GM18517 (cell line): Measurements from ENCODE around the gene CATSPER1.
A peak's percentile ranks its signal among the peaks of the same experiment; 100 is the strongest.
"Not testable (repeated sequence)": the region's sequence is repeated elsewhere in the genome, so short reads cannot be mapped to it uniquely, and the experiment has no call there.

ENCODE experiments used
- ATAC-seq: cut with Tn5 transposase; IDR thresholded peaks from one replicate; pipeline ENCODE4 v1.9.1; 2021; ENCODE audit warnings: mild to moderate bottlenecking, moderate library complexity; ENCODE audit not compliant: unreplicated experiment

Gene CATSPER1

DNA sequence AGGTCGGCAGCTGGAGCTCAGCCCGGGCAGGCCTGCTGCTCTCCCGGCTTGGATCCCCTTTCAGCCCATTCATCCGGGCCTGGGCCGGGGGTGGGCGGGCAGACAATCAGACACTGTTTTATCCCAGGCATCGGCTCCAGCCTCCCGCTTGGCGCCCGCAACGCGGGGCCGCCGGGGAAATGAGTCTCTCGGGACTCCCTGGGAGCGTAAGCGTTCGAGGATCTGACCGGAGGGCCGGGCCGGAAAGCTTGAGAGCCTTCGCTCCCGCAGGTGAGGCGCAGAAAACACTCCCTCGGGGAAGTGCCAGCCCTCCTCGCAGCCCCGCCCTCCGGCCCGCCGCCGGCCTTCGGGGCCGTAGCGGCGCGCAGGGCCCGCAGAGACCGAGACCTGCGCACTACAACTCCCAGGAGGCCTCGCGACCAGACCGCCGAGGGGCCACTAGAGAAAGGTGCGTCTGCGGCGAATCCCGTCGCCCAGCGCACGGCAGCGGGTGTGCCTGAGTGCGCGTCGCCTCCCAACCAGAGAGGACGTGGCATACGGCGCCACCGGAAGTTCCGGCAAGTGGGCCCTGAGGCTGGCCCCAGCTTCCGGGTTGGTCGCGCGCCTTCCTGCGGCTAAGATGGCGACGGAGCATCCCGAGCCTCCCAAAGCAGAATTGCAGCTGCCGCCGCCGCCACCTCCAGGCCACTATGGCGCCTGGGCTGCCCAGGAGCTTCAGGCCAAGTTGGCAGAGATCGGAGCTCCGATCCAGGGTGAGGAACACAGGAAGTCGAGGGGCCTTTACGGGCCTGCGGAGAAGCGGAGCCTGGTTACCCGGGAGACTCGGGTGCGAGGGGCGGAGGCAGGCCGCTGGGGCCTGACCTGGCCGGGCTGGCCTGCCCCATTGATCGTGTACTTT is 25.7 kb upstream of the CATSPER1 start, which contains the start of gene SF3B2:
Gene SF3B2, plus strand, starts transcription at position 599 of the 898 bp plus-strand sequence. Its CDS starts 21 bp downstream, at position 620.
- ATAC-seq = peak; percentile 91

DNA sequence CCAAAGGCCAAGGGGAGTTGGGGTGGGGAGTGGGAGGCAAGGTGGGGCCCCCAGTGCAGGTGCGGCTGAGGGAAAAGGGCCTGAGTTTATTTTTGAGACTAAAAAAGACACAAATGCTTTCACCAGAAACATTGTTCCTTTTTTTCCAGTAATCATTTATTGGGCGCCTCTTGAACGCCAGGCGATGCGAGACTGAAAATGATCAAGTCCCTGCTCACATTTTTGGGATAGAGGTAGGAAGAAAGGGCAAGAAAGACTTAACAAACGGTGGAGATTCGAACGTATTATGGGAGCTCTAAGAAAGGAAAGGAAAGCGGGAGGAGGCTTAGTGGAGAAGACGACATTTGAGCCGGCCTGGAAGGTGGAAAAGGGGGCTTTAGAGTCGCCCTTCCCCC is 25.1 kb upstream of the CATSPER1 start:
- no peak for ATAC-seq

DNA sequence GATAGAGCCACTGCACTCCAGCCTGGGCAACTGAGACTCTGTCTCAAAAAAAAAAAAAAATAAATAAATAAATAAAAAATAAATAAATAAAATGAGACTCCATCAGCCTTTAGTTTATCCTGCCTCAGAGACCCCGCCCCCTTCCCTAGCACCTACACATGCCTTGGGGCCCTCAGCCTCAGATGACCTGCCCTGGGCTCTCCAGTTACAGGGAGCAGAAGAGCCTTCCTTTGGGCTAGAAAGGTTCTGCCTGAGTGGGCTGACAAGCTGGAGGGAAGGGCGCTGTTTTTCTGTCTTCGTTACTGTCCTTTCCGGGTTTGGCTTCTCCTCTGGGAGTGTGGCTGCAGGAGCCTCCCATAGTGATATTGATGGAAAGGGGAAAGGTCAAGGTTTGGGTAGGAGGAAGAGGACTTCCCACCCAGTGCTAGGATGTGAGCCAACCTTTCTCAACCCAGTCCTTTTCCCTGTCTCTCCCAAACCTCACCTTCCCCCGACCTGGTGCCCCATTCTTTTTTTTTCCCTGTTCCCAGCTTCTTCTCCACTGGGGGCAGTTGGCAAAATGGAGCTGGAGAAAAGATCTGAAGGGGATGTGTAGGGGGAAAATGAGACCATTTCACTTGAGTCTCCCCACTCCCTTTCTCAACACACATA is 24.4 kb upstream of the CATSPER1 start:
- ATAC-seq = no peak

DNA sequence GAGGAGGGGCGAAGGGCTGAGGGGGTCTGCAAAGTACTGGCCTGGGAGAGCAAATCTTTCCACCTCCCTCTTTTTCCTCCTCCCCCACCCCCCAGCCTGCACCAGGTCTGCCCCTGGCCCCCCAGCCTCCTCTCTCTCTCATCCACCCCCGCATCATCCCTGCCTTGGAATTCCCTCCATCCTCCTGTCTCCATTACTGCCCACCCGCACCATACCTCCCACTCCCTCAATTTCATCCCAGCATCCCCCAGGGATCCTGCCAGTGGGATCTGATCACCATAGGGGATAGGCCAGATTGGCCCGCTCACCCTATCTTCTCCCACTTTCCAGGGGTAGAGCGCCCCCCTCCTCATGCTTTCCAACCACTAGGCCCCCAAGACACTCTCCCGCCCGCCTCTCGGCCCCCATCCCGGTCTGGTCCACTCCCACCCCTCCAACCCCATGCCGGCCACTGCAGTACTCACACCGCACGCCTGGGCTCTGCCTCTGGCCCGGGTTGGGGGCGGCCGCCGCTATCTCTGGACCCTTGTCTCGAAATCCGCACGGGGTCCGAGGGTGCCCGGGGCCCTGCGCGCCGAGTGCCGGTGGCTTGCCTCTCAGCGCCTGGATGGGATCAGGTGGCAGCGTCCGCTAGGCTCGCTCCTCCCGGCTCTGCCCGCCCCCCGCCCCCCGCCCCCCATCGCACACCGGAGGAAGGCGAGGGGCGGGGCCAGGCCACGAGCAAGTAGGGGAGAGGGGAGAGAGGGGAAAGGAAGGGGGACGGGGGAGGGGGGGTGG is 22.5 kb upstream of the CATSPER1 start, which contains the start of gene GAL3ST3:
Gene GAL3ST3, minus strand, starts transcription at position 615 of the 777 bp plus-strand sequence. CDS start 3,746 bp downstream, outside the sequence.
- no peak for ATAC-seq

DNA sequence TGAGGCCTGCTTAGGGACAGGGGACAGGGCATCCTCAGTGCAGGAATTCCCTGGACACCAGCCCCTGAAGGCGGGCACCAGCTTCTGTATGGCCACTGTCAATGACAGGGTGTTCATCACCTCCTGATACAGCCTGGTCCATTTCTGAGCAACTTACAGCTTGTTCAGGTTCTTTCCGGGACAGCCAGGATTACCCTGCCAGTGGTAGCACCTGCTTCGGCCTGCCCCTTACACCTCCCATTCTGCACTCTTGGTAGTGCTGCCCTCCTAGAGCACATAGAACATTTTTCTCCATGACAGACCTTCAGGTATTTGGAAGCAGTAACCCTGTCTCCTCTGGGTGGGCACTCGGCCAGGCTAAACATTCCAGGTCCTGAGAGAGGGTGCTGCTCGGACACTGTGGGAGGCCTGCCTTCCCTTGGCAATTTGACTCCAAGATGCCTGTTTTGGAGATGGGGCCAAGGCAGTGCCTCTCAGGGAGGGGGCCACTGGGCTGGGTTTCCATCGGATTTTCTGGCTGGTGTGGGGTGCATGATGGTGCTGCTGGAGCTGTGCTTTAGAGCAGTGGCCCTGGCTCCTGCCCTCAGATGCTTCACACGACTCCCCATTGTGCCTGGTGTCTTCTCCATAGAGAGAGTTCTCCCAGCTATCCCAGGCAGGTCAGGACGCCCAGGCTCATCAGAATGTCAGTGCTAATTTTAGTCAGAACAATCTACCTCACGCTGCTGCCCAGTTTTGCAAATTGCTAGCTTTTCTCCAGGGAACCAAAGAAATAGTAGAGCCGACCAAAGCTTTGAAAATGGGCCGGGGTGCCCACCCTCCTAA is 21.5 kb upstream of the CATSPER1 start:
- ATAC-seq = no peak

DNA sequence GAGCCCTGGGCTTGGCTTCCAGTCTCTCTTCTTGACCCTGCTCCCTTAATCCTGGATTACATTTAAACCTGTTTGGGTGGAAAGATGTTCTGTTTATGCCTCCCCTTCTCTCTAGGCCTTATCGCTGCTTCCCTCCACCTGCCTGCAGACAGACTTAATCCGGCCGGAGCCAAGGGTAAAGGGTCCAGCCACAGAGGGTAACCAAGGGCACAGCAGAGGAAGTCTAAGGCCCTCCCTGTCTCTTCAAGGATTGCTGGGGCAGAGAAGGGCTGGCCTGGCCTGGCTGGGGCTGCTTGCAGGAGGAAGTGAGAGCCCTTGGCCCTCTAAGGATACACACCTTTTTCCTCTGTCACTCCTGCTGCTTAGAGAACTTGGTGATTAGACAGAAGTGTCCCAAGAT is 20.6 kb upstream of the CATSPER1 start:
- no peak for ATAC-seq

DNA sequence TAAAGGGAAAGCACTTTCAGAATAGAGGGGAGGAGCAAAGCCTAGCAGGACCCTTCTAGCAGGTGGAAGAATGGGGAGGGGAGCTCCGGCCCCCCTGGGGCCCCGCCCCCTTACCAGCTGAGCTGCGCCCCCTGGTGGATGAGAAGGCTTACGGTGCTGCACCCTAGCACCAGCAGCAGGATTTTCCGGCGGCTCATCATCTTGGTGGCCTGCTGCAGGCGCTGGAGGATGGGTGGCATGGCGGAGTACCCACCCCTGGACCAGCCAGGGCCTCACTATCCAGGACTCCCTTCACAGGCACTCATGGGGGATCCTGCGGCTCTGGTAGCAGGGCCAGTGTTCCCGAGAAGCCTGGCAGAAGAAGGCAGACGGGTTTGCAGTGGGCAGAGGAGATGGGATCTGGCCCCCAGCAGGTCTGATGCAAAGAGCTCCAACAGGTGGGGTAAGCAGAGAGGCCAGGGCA is 18.9 kb upstream of the CATSPER1 start:
- no peak for ATAC-seq

DNA sequence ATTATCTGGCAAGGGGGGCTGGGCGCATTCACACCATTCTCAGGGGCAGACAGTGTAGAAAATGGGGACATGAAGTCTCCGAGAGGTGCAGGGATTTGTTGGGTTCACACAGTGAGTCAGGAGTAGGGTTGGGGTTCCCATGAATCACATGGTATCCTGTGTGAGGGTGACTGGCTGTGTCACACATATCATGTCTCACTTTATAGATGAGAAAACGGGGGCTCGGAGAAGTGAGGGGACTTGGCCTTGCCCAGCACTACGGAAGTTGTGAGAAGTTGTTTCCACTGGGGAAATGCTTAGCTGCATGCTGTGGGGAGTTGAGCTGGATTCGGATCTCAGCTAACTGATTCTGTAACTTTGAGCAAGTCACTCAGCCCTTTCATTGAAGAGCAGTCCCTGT is 18.5 kb upstream of the CATSPER1 start:
- ATAC-seq = no peak

DNA sequence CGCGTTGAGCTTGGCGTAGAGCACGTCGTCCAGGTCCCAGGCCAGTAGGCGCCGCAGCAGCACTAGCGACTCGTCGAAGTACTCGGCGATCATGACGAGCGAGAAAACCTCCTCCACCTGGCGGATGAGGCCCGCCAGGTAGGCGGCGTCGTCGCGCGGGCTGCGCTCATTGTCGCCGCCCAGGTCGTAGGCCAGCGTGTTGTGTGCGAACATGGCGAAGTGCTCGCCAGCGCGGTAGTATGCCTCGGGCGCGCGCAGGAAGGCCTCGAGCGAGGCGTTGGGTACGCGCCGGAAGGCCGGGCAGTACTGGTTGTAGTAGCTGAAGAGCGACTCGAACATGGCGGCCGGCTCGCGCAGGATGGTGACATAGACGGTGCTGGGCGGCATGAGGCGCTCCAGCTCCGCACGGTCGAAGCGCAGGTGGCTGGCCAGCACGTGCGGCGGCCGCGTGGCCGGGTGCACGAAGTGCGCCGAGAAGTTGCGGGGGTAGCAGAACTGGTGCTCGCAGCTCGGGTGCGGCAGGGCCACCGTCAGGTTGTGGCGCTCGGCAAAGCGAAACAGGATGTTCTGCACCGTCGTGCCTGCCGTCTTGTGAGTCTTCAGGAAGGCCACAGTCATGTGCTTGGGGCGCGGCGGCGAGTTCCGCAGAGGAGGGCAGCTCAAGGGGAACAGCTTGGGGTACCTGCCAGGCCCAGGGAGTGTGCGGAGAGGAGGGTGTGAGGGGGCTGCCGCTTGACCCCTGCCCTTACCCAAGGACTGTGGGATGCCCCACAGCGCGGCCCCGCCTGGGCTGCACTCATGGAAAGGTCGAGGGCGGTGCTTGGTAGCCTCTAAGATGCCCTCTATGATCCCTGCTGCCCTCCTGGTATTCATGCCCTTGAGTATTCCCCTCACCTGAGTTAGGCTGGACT is 17.0 kb upstream of the CATSPER1 start:
- no peak for ATAC-seq

DNA sequence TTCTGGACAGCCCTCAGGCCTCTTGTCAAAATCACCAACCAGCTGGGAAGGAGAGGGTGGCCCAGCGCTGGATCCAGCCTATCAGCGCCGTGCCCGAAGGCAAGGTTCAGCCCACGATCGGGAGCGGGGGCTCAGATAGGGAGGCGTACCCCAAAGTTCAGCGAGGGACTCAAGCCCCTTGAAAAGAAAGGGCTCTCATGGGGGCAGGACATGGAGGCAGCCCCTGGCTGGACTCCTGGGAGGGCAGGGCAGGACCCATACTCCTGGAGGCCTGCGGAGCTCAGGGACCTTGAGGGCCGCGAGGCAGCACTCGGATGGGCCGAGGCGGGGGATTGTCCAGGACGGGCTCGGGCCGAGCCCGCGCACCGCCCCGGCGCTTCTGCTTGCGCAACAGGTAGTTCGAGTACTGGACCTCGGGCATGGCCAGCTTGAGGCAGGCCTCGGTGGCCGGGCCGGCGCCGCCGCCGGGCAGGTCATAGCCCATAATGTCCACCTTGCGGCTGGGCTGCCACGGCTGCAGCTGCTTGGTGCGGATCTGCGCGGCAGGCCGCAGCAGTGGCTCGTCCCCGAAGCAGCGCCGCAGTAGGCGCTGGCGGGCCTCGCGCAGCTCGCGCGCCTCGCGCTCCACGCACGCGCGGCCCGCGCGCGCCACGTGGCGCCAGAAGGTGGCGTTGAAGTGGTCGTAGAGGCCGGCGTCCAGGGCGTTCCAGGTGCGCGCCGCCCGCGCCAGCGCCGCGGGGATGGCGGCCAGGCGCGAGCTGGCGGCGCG is 16.1 kb upstream of the CATSPER1 start:
- no peak for ATAC-seq

DNA sequence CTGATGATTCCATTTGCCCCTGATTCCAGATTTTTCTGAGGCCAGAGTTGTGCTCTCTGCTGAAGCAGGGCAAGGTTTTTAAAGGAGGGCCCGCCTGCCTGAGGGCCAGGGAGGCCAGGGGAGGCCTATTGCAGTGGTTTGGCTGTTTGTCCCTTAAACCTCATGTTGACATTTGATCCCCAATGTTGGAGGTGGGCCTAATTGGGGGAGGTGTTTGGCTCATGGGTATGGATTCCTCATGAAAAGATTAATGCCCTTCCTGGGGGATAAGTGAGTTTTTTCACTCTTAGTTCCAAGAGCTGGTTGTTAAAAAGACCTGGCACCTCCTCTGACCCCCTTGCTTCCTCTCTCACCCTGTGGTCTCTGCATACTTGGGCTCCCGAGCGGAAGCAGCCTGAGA is 13.5 kb upstream of the CATSPER1 start:
- no peak for ATAC-seq

DNA sequence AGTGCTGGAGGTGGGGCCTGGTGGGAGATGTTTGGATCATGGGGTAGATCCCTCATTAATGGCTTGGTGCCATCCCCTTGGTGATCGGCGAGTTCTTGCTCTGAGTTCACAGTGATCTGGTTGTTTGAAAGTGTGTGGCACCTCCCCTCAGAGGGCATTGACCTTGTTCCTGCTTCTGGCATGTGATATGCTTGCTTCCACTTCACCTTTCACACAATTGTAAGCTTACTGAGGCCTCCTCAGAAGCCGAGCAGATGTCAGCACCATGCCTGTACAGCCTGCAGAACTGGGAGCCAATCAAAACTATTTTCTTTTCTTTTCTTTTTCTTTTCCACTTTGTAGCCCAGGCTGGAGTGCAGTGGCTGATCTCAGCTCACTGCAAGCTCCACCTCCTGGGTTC is 11.0 kb upstream of the CATSPER1 start:
- no peak for ATAC-seq

DNA sequence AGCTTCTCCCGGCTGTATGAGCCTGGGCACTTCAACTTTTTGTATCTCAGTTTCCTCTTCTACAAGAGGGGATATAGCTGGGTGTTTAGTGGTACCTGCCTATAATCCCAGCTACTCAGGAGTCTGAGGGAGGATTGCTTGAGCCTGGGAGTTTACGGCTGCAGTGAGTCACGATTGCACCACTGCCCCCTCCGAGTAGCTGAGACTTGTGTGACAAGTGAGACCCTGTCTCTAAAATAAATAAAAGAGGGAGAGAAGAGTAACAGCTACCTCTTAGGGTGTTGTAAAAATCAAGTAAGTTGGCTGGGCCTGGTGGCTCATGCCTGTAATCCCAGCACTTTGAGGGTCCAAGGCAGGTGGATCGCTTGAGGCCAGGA is 10.0 kb upstream of the CATSPER1 start:
- ATAC-seq = no peak

DNA sequence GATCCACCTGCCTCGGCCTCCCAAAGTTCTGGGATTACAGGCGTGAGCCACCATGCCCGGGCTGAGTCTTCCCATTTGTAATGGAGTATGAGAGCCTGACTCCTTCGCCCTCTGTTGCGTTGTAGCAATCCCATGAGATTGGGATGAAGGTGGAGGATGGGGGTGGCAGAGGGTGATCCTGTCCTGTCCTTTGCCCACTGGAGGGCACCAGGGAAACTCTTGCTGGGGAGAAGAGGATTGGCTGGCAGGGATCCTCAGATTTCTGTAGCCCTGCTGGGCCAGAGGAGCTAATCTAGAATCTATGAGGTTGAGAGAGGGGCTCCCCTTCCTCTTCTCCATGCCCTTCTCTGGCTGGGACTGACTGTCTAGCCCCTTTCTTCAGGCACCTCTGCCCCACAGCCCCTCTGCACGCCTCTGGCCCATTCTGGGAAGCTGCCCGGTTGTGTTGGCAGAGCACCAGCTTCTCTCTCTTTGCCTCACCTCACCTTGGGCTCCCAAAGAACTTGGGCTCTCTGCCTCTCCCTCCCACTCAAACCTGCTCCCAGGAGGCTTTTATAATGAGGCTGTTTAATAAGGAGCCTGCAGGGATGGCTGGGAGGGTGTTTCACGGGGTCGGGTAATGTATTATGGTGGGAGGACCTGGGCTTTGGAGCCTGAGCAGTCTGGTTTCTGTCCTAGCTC is 9.5 kb upstream of the CATSPER1 start:
- ATAC-seq = no peak

DNA sequence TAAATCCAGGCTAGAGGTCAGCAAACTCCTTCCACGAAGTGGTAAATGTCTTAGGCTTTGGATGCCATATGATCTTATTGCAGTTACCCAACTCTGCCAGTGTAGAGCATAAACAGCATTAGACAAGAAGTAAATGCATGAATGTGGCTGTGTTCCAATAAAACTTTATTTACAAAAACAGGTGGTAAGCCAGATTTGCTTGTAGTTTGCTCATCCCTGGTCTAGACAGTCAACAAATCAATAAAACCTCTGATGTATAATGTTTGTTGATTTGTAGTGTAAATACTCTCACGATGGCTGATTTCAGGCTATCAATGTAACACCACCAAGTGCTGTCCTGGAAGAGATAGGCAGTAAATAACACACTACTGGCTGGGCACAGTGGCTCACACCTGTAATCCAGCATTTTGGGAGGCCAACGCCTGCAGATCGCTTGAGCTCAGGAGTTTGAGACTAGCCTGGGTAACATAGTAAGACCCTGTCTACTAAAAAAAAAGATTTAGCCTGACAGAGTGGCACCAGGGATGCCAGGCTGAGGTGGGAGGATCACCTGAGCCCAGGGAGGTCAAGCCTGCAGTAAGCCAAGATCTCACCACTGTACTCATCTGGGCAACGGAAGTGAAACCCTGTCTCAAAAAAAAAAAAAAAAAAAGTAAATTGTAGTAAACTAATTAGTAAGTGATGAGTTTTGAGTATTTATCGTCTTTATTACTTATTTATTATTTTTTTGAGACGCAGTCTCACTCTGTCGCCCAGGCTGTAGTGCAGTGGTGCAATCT is 6.9 kb upstream of the CATSPER1 start:
- ATAC-seq = no peak

DNA sequence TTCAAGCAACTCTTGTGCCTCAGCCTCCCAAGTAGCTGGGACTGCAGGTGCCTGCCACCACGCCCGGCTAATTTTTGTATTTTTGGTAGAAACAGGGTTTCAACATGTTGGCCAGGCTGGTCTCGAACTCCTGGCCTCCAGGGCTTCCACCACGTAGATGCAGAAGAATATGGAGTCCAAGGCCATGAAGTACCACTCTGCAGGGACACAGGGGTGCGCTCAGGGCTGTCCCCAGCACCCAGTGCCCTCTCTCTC is 3.2 kb downstream of the CATSPER1 start:
- not testable (repeated sequence) for ATAC-seq

DNA sequence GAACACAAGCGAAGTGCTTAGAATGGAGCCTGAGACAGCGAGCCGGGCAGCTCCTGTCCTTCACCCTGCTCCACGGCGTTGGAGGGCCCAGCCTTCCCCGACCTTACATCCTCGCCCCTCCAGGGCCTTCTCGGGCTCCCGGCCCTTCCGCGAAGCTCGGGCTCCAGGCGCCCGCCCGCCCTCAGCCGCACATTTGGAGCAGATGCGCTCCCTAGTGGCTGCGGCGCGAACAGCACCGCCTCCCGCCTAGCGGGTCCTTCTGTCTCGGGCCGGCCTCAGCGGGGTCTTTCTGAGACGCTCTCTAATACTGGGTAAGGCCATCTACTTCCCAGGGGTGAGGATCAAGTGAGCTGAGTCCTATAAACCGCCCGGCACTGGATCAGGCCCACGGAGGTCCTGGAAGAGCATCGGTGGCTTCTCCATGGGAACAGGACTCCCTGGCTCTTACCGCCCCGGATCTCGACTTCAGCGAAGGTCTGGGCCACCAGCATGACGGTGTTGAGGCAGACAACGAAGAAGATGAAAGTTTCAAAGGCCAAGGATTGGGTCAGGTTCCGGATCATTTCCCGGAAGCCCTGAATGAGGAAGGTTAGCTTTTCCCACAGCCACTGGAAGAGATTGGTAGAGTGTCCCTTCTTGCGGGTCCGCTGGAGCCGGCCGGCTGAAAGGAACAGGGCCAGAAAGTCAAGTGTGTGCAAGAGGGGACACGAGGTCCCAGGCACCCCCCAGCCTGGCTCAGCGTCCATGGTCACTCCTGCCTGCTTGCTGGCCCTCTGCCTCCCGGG is 3.7 kb downstream of the CATSPER1 start:
- no peak for ATAC-seq
